ENCODE results near the gene SLC35F4. TPM values are rescaled to one million over a fixed set of nuclear protein-coding genes. Genes with fewer than 3 reads are reported as not detected.

The SLC35F4 gene
- total RNA-seq (2022; extraction: Qiagen RNA extraction), result not detected in 5 replicates

DNA sequence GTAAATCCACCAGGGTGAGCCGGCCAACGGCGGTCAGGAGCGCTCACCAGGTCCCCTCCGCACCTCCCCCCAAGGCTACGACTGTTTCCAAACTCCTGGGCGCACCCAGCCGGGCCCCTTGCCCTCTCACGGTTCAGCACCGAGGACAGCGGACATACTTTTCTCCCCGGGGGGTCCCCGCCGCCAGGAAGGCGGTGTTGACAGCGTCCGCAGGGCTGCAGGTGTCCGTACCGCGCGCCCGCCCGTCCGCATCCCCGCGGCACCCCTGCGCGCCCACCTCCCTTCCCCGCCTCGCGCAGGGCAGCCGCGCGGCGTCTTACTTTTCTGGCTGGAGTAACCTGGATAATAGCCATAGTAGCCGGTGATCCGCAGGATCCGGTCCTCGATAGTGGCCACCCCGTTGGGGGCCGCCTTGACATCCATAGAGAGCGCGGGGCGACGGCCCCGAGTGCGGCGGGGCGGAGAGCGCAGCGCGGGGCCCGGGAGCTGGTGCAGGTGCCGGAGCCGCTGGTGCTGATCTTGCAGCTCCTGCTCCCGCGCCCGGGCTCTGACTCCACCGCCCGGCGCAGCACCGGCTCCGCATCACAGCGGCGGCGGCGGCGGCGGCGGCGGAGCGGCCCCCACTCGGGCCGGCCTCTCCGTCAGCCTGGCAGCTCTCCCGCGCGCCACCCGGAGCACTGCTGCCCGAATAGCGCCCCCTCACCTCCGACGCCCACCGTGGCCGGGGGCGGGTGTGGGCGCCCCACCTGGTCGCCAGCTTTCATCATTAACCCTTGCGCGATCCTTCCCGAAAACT lies at the start of gene SLC35F4:
TSS of gene SLC35F4 (minus strand) at position 690 of the 796 bp plus-strand sequence.

